Upper lobe of left lung (tissue), 6 donors: Measurements from ENCODE around the gene ARRDC5. TPM values are rescaled to one million over a fixed set of nuclear protein-coding genes. Genes with fewer than 3 reads are reported as not detected.
A peak's percentile ranks its signal among the peaks of the same experiment; 100 is the strongest.

ENCODE experiments used
- ATAC-seq, 2 donors: fragments of 200-7000 bp; cut with Tn5 transposase; one replicate each; pipeline ENCODE4 v1.9.1; 2022; ENCODE audit warnings: mild to moderate bottlenecking in 2 of 2, moderate library complexity in 2 of 2; ENCODE audit not compliant: low FRiP score in 2 of 2
- DNase-seq, 2 donors: peaks; one replicate each; pipeline ENCODE4 v3.0.0-alpha.2; 2019 to 2020
- H3K27ac ChIP-seq, 4 donors: fragments of 200-600 bp; sonication (generic); one replicate each; pipeline ENCODE4 v1.5.1; 2016 to 2019
- H3K27me3 ChIP-seq, 4 donors: fragments of 200-600 bp; sonication (generic); one replicate each; pipeline ENCODE4 v1.5.1; 2017 to 2019
- H3K36me3 ChIP-seq, 4 donors: fragments of 200-600 bp; sonication (generic); one replicate each; pipeline ENCODE4 v1.5.1; 2016 to 2019
- H3K4me1 ChIP-seq, 4 donors: fragments of 200-600 bp; sonication (generic); one replicate each; pipeline ENCODE4 v1.5.1; 2018 to 2019
- H3K4me3 ChIP-seq, 4 donors: fragments of 200-600 bp; sonication (generic); one replicate each; pipeline ENCODE4 v1.5.1; 2017 to 2019; ENCODE audit warnings: mild to moderate bottlenecking in 2 of 4, moderate library complexity in 1 of 4
- H3K9me3 ChIP-seq, 4 donors: fragments of 200-600 bp; sonication (generic); one replicate each; pipeline ENCODE4 v1.5.1; 2018 to 2019
- EP300 ChIP-seq, 4 donors: sonication (generic); formaldehyde crosslinking; IDR thresholded peaks; one replicate each; pipeline ENCODE4 v1.5.1; 2017; ENCODE audit warnings: antibody characterized with exemption in 4 of 4, control low read depth in 2 of 4
- POLR2A ChIP-seq, 4 donors: fragments of 450-650 bp; IDR thresholded peaks; one replicate each; pipeline ENCODE4 v1.5.1; 2016 to 2017; ENCODE audit warnings: antibody characterized with exemption in 4 of 4, mild to moderate bottlenecking in 2 of 4
- POLR2AphosphoS5 ChIP-seq, 2 donors: sonication (generic); formaldehyde crosslinking; IDR thresholded peaks; one replicate each; pipeline ENCODE4 v1.5.1; 2017; ENCODE audit warnings: antibody characterized with exemption in 2 of 2
- WGBS, 2 donors: methylation state at CpG; one replicate each; pipeline ENCODE4 v1.1.5; 2017 to 2018; 5-methylcytosine and 5-hydroxymethylcytosine counted together
- total RNA-seq, 6 donors: library from RNA; depleted of rRNA in 4 of 6; stranded (reverse); fragments of >200 nt in 4 of 6; gene quantifications; one replicate each; pipeline versions ENCODE4 v1.1.0 to v1.2.1, GENCODE V29; 2016 to 2021
- TF ChIP-seq, protein P1 (sequence below), 6 experiments: fragments of 450-650 bp in 4 of 6; fragments of 200-600 bp in 2 of 6; sonication (generic) in 2 of 6; IDR thresholded peaks; one replicate each; pipeline ENCODE4 v1.5.1; 2016 to 2019; ENCODE audit warnings: antibody characterized with exemption in 6 of 6
- donor health status: DM: no; HTN: no; CAD: no; lungs with moderate emphysema.
- donor health status: DM: no; HTN: yes; CAD: no; lungs with severe emphysema.

ARRDC5 gene
- total RNA-seq, 6 donors from 2014 or later: 0.34 to 6.8 (median 0.83) TPM; not detected in 1

DNA sequence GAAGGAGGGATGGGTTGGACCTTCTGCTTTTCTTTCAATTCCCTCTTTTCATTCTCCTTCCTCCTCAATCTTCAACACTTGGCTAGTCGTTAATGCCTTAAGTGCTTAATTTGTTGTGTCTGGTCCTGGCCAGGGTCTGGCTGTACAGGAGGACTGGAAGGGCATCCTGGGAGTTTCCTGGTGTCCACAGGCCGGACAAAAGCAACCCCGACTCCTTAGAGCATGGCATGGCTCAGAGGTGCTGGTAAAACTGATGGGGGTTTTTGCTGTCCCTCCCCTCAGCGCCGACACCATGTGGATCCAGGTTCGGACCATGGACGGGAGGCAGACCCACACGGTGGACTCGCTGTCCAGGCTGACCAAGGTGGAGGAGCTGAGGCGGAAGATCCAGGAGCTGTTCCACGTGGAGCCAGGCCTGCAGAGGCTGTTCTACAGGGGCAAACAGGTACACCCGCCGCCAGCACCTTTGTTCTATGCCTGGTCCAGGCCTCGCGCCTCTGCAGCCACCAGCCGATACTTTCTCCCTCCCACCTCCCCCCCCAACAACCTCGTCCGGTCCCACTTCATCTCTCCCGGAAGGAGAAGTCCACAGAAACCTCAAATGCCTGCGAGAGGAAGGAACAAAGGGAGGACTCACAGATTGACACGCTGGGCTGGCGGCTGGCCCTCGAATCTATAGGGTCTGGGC is 8.0 kb upstream of the ARRDC5 start:
- ATAC-seq: no peak
- Histone ChIP-seq H3K4me1 (peaks cover 21 to 45% (median 27%) of the 10 kb centered on the region in 4 donors), H3K27me3 (peaks cover 0 to 7% (median 2%) of the 10 kb centered on the region in 4 donors), H3K4me3 (peak overlapping the region in 3 of 4 donors; percentile 55 to 97 (median 87)), H3K27ac (peak overlapping the region in 2 of 4 donors; percentile 19 to 63), H3K36me3 (no peaks in the 10 kb centered on the region), H3K9me3 (no peaks in the 10 kb centered on the region)
- peak in 1 of 2 donors; percentile 31 for DNase-seq
- no peak for TF ChIP-seq POLR2AphosphoS5 (IDR thresholded peaks at IDR 0.05)
- TF ChIP-seq, protein P1, sequence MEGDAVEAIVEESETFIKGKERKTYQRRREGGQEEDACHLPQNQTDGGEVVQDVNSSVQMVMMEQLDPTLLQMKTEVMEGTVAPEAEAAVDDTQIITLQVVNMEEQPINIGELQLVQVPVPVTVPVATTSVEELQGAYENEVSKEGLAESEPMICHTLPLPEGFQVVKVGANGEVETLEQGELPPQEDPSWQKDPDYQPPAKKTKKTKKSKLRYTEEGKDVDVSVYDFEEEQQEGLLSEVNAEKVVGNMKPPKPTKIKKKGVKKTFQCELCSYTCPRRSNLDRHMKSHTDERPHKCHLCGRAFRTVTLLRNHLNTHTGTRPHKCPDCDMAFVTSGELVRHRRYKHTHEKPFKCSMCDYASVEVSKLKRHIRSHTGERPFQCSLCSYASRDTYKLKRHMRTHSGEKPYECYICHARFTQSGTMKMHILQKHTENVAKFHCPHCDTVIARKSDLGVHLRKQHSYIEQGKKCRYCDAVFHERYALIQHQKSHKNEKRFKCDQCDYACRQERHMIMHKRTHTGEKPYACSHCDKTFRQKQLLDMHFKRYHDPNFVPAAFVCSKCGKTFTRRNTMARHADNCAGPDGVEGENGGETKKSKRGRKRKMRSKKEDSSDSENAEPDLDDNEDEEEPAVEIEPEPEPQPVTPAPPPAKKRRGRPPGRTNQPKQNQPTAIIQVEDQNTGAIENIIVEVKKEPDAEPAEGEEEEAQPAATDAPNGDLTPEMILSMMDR (IDR thresholded peaks at IDR 0.05): no peak
- 18% methylated on average over 9 to 23 of the region's 23 CpGs for WGBS, 2 donors

- peak; percentile 95 to 99 for DNase-seq
- Histone ChIP-seq H3K4me3 (peak overlapping the region; percentile 55 to 97 (median 71)), H3K27ac (peak overlapping the region in 2 of 4 donors; percentile 19 to 63), H3K27me3 (peaks cover 0 to 7% (median 2%) of the 10 kb centered on the region in 4 donors), H3K36me3 (no peaks in the 10 kb centered on the region), H3K9me3 (no peaks in the 10 kb centered on the region), H3K4me1 (peaks cover 21 to 40% (median 27%) of the 10 kb centered on the region in 4 donors)
- peak; percentile 86 to 94 for ATAC-seq
- 0 to 2% methylated on average over 24 to 30 of the region's 85 CpGs for whole genome bisulfite sequencing, 2 donors
- TF ChIP-seq EP300 (IDR thresholded peaks at IDR 0.05): no peak
- TF ChIP-seq, protein P1 (IDR thresholded peaks at IDR 0.05): no peak
- no peak for TF ChIP-seq POLR2A (IDR thresholded peaks at IDR 0.05)
- no peak for TF ChIP-seq POLR2AphosphoS5 (IDR thresholded peaks at IDR 0.05)
Observed at GRCh38 chr19:4909897-4910593, 7.3 kb upstream of the ARRDC5 start.

DNA sequence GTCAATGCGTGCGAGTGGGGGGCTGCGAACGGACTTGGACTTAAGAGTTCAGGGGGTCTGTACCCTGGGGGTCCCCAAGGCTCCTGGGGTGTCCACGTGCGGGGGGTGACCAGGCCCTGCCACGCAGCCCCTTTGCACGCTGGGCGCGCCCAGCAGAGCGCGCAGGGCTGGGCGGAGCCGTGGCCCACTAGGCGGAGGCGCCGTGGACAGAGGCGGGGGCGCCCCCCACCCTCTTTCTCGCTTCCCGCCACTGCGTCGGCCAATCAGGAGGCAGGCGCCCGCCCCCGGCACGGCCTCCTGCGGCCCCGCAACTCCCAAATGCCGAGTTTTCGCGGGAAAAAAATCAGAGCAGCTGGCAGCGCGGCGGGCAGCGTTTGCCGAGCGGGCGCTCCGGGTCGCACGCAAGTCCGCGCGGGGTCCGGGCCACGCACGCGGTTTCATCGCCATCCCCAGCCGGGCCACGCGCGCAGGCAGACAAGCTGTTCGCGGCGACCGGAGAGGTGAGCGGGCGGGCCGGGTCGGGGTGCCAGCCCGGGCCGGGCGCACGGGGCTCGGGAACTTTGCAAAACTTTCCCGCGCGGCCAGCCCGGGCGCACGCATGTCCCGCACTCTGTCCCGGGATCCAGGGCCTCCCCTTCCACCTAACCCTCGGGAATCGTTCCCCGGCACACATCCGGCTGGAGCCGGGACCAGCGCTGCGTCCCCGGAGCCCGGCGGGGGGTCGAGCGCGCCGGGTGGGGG is 6.6 kb upstream of the ARRDC5 start, which contains the start of gene UHRF1:
TSS of gene UHRF1 (plus strand) at position 346 of the 741 bp plus-strand sequence. CDS start 1,385 bp downstream, outside the sequence.
- Histone ChIP-seq H3K27ac (peak within 1 kb of the TSS in 2 of 4 donors; percentile 19 to 63), H3K9me3 (no peaks in the 10 kb centered on the region), H3K4me3 (peak within 1 kb of the TSS; percentile 55 to 97 (median 71)), H3K27me3 (peaks cover 0 to 7% (median 2%) of the 10 kb centered on the region in 4 donors), H3K4me1 (peaks cover 21 to 36% (median 27%) of the 10 kb centered on the region in 4 donors), H3K36me3 (no peaks in the 10 kb centered on the region)
- TF ChIP-seq, protein P1 (IDR thresholded peaks at IDR 0.05): no peak
- TF ChIP-seq POLR2AphosphoS5 (IDR thresholded peaks at IDR 0.05) (no peak), POLR2A (IDR thresholded peaks at IDR 0.05) (no peak), EP300 (IDR thresholded peaks at IDR 0.05) (no peak)
- DNase-seq (no peak), ATAC-seq (no peak)
- WGBS, 2 donors: 1 to 10% methylated on average over 4 to 31 of the region's 89 CpGs

GRCh38 chr19:4908781-4909155 is 6.1 kb upstream of the ARRDC5 start:
- 78 to 79% methylated on average over 15 of the region's 15 CpGs for WGBS, 2 donors
- ATAC-seq: no peak

More at GRCh38 chr19:4908781-4909155, 6.1 kb upstream of the ARRDC5 start:
- Histone ChIP-seq H3K27ac (no peak overlapping the region), H3K27me3 (peaks cover 0 to 7% (median 2%) of the 10 kb centered on the region in 4 donors), H3K9me3 (no peaks in the 10 kb centered on the region), H3K36me3 (no peaks in the 10 kb centered on the region), H3K4me1 (peaks cover 21 to 35% (median 27%) of the 10 kb centered on the region in 4 donors), H3K4me3 (peak overlapping the region in 1 of 4 donors; percentile 55)
- TF ChIP-seq POLR2A (IDR thresholded peaks at IDR 0.05) (no peak), POLR2AphosphoS5 (IDR thresholded peaks at IDR 0.05) (no peak), EP300 (IDR thresholded peaks at IDR 0.05) (no peak)
- TF ChIP-seq, protein P1 (IDR thresholded peaks at IDR 0.05): no peak
- DNase-seq: no peak
